Osteoblast (primary cell): ENCODE measurements around the gene GPR107. TPM values are rescaled to one million over a fixed set of nuclear protein-coding genes. Genes with fewer than 3 reads are reported as not detected.

Experiments used
- DNase-seq: peaks from one replicate; pipeline ENCODE4 v3.0.0; 2011; ENCODE audit warnings: low spot score, mixed read lengths; ENCODE audit not compliant: insufficient read length; ENCODE audit errors: missing footprints
- H2AFZ ChIP-seq: 2 replicates; pipeline ENCODE4 v1.6.0; 2011; ENCODE audit warnings: mild to moderate bottlenecking, low read length
- H3K27ac ChIP-seq: 2 replicates; pipeline ENCODE4 v1.5.1; 2011; ENCODE audit warnings: mild to moderate bottlenecking, low read depth, low read length, moderate library complexity
- H3K27me3 ChIP-seq: 2 replicates; pipeline ENCODE4 v1.6.0; 2012; ENCODE audit warnings: mild to moderate bottlenecking, control low read depth, inconsistent platforms, low read length, moderate library complexity; ENCODE audit not compliant: insufficient read depth
- H3K36me3 ChIP-seq: 2 replicates; pipeline ENCODE4 v1.5.1; 2011; ENCODE audit warnings: mild to moderate bottlenecking, low read length, control low read depth, moderate library complexity; ENCODE audit not compliant: insufficient read depth
- H3K4me1 ChIP-seq: 2 replicates; pipeline ENCODE4 v1.5.1; 2011; ENCODE audit warnings: mild to moderate bottlenecking, low read length, control low read depth, moderate library complexity; ENCODE audit not compliant: insufficient read depth
- H3K4me2 ChIP-seq: 2 replicates; pipeline ENCODE4 v1.6.0; 2011; ENCODE audit warnings: mild to moderate bottlenecking, low read length; ENCODE audit not compliant: insufficient read depth
- H3K4me3 ChIP-seq: fragments of 200-600 bp; sonication (generic); 3 replicates; pipeline ENCODE4 v1.5.1; 2012; ENCODE audit warnings: mild to moderate bottlenecking, low read length, inconsistent platforms; ENCODE audit not compliant: insufficient read depth
- H3K79me2 ChIP-seq: 2 replicates; pipeline ENCODE4 v1.6.0; 2012; ENCODE audit warnings: mild to moderate bottlenecking, low read length, control low read depth, inconsistent platforms; ENCODE audit not compliant: insufficient read depth
- H3K9me3 ChIP-seq: 2 replicates; pipeline ENCODE4 v1.5.1; 2011; ENCODE audit warnings: low read depth, low read length, control low read depth
- H4K20me1 ChIP-seq: 2 replicates; pipeline ENCODE4 v1.6.0; 2012; ENCODE audit warnings: mild to moderate bottlenecking, low read length, control low read depth; ENCODE audit not compliant: insufficient read depth
- total RNA-seq: library from RNA; depleted of rRNA; stranded (reverse); fragments of >200 nt; gene quantifications from 2 replicates; pipeline ENCODE4 v1.2.3, GENCODE V29; 2012
- TF ChIP-seq, protein P1 (sequence below): IDR thresholded peaks from 2 replicates; pipeline ENCODE4 v1.5.1; 2011; ENCODE audit warnings: mild to moderate bottlenecking, low read depth, low read length, moderate library complexity; ENCODE audit errors: extremely low read depth

The GPR107 gene
- total RNA-seq, 1 donor: 25.3 TPM

DNA sequence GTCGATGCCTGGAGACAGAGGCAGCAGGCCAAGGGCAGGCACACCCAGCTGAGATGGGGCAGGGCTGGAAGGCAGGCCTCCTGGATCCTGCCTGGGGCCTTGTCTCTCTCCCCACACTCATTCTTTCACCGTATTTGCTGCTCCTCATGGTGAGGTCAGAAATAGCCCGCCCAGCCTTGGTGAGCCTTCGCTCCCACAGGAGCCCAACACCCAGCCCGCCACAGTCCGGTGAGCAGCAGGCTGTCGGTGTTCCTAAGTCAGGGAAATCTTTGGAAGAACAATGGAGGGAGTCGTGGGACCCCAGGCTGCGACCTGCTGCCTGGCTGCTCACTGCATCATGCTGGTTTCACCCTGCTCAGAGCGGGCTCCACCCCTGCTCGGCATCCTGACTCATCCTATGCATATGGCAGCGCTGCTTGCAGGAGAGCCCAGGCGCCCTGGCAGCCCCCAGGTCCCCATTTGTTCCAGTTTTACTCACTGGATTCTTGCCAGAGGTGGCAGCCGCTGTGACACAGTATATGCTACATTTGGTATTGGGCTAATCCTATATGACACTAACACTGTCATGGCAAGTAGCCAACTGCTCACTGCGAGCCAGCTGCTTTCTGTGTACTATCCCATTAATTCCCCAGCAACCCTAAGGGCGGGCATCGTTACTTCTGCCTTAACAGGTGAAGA lies 65.3 kb downstream of the GPR107 start:
- no peak overlapping the region for H3K4me2 ChIP-seq
- H3K27ac ChIP-seq: peak overlapping the region; percentile 78
- peaks cover 5% of the 10 kb centered on the region for H3K79me2 ChIP-seq
- H3K27me3 ChIP-seq: no peaks in the 10 kb centered on the region
- peaks cover 12% of the 10 kb centered on the region for H3K36me3 ChIP-seq
- no peaks in the 10 kb centered on the region for H3K9me3 ChIP-seq
- no peak overlapping the region for H2AFZ ChIP-seq
- no peak for DNase-seq
- no peak overlapping the region for H3K4me3 ChIP-seq
- TF ChIP-seq, protein P1, sequence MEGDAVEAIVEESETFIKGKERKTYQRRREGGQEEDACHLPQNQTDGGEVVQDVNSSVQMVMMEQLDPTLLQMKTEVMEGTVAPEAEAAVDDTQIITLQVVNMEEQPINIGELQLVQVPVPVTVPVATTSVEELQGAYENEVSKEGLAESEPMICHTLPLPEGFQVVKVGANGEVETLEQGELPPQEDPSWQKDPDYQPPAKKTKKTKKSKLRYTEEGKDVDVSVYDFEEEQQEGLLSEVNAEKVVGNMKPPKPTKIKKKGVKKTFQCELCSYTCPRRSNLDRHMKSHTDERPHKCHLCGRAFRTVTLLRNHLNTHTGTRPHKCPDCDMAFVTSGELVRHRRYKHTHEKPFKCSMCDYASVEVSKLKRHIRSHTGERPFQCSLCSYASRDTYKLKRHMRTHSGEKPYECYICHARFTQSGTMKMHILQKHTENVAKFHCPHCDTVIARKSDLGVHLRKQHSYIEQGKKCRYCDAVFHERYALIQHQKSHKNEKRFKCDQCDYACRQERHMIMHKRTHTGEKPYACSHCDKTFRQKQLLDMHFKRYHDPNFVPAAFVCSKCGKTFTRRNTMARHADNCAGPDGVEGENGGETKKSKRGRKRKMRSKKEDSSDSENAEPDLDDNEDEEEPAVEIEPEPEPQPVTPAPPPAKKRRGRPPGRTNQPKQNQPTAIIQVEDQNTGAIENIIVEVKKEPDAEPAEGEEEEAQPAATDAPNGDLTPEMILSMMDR: no peak
- peaks cover 22% of the 10 kb centered on the region for H3K4me1 ChIP-seq
- H4K20me1 ChIP-seq: no peaks in the 10 kb centered on the region

DNA sequence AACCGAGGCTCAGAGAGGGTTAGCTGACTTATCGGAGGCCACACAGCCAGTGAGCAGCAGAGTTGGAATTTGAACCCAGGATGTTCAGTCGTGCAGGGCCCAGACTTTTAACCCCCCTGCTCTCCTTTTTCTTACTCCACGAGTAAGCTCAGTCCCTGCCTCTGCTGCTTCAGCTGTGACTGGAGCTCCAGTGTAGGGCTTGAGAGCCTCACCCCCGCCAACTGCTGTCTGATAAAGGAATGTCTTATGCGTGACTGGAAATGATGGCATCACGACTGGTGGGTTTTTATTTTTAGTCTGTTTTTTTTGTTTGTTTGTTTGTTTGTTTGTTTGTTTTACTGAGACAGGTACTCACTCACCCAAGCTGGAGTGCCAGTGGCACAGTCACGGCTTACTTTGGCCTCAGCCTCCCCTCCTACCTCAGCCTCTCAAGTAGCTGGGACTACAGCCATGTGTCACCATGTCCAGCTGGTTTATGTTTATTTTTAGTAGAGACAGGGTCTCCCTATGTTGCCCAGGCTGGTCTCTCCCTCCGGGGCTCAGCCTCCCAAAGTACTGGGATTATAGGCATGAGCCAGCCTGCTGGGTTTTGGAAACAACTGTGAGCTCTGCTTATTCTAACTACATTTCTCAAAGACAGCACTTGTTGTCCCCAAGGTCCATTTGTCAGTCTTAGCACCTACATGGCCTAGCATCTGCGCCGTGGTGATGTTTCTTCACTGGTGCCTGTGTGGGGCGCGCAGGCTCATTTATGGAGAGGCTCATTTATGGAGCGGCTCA lies 66.0 kb downstream of the GPR107 start:
- Histone ChIP-seq H4K20me1 (no peaks in the 10 kb centered on the region), H3K79me2 (peaks cover 5% of the 10 kb centered on the region), H3K36me3 (peaks cover 14% of the 10 kb centered on the region), H3K4me3 (no peak overlapping the region), H3K9me3 (no peaks in the 10 kb centered on the region), H3K27ac (no peak overlapping the region), H2AFZ (no peak overlapping the region), H3K4me1 (peaks cover 22% of the 10 kb centered on the region), H3K4me2 (no peak overlapping the region), H3K27me3 (no peaks in the 10 kb centered on the region)
- TF ChIP-seq, protein P1: no peak
- no peak for DNase-seq

DNA sequence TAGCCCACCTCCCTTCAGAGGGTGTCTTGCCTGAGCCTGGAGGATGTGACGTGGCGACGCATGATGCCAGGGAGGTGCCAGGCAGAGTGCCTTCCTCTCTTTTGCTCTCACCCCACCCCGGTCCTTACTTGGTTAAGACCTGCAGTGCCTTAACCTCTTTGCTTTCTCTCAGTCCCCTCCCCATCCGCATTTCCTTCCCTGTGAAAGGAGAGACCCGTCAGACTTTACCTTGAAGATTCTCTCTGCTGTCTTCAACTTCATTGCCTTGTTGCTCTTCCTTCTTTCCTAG lies 66.5 kb downstream of the GPR107 start:
- H3K79me2 ChIP-seq: peaks cover 5% of the 10 kb centered on the region
- H3K9me3 ChIP-seq: no peaks in the 10 kb centered on the region
- TF ChIP-seq, protein P1: no peak
- no peak overlapping the region for H2AFZ ChIP-seq
- H4K20me1 ChIP-seq: no peaks in the 10 kb centered on the region
- H3K4me3 ChIP-seq: no peak overlapping the region
- H3K4me2 ChIP-seq: no peak overlapping the region
- H3K4me1 ChIP-seq: peaks cover 22% of the 10 kb centered on the region
- H3K36me3 ChIP-seq: peaks cover 14% of the 10 kb centered on the region
- no peak overlapping the region for H3K27ac ChIP-seq
- no peaks in the 10 kb centered on the region for H3K27me3 ChIP-seq
- DNase-seq: no peak

DNA sequence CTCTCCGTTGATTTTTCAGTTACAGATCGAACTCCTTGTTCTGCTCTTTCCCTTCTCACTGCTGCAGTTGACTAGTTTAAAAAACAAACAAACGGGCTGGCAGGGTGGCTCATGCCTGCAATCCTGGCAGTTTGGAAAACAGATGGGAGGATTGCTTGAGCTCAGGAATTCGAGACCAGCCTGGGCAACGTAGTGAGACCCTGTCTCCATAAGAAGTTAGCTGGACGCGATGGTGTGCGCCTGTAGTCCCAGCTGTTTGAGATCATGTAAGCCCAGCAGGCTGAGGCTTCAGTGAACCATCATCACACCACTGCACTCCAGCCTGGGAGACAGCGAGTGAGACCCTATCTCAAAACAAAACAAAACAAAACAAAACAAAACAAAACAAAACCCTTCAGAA lies 67.1 kb downstream of the GPR107 start:
- H3K4me1 ChIP-seq: peaks cover 22% of the 10 kb centered on the region
- H3K36me3 ChIP-seq: peaks cover 14% of the 10 kb centered on the region
- H3K79me2 ChIP-seq: peaks cover 5% of the 10 kb centered on the region
- TF ChIP-seq, protein P1: no peak
- H4K20me1 ChIP-seq: no peaks in the 10 kb centered on the region
- H3K4me3 ChIP-seq: no peak overlapping the region
- H3K27ac ChIP-seq: no peak overlapping the region
- H3K9me3 ChIP-seq: no peaks in the 10 kb centered on the region
- no peaks in the 10 kb centered on the region for H3K27me3 ChIP-seq
- H2AFZ ChIP-seq: no peak overlapping the region
- H3K4me2 ChIP-seq: no peak overlapping the region
- no peak for DNase-seq
